Suppressor macrophage treated with lipopolysaccharide for 4 hours (primary cell): ENCODE measurements around the gene KRT83.
A peak's percentile ranks its signal among the peaks of the same experiment; 100 is the strongest.

ENCODE experiments used
- DNase-seq: peaks from one replicate; pipeline ENCODE4 v3.0.0-alpha.2; 2020

Gene KRT83

DNA sequence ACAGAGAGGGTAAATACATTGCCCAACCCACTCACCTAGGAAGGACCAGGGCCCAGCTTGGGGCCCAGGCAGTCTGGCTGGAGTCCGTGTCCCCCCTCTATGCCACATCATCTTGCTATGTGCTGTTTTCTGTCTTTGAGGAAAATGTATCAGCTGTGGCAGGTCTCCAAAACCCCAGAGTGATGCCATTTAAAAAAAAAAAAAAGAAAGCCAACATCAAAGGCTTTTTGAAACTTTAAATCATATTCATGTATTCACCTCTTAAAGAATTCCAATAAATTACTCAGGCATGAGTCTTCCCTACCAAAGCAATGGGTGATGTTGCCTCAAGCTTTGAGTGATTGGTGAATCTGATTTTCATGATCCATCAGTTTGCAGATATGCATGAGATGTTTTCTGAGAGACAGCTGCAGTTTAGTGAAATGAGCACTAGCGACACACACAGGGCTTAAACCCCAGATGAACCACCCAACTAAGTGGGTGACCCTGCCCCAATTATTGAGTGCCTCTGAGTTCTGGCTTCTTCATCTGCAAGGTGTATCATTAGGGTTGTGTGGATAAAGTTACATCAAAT lies 35.9 kb downstream of the KRT83 start:
- no peak for DNase-seq

DNA sequence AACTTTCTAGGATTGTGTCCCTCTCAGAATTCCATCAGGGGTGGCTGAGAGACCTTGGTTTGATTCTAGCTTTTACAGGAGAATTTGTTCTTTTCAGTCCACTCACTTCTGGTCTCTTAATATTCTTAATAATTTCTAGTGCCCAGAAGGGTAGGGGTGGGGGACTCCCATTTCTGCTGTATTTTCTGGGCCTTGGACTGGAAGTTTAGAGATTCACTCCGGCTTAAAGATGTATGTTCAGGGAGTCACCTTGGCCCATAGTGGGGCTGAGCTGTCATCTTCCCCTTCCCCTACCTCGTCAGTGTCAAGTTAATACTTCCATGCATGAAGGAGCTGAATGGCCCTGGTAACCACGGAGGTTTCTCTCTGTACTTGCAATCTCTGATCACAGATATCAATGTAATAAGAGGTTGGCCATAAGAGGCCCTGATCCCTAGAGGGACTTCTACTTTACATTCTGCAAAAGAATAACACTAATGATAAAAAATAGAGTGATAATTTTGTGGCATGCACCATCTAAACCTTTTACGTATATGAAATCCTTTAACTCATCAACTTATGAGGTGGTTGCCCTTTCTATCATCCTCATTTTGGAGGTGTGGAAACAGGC lies 36.5 kb downstream of the KRT83 start:
- no peak for DNase-seq

DNA sequence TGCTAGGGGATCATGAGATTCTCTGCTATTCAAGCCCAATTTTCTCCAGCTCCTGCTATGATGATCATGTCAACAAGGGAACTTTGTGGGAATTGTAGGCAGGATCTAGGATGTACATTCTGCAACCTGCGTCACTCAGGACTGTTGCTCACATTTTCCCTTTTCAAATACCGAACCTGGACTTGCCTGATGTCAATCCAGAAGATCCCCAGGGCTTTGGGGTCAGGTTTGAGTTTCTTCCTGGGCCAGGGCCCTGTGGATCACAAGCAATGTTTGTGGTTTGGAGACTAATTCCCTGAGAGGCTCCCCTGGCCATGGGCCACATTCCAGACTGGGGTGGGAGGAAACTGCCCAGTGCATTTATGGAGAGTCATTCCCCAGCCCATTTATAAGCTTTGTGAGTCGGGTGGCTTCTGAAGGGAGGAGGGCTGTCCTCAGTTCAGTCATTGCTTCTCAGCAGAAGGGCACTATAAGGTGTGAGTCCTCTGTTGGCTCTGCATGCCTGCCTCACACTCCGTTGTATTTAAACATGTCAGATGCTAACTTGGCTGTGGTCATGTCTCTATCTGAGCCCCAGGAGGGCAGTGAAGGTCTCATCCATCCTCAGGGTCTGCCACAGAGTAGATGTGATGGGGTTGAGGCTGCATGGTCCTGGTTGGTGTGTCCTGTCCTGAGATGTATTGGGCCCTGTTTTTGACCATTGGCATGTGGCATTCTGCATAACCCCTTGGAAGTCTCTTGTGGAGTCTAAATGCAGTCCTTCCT lies 40.2 kb downstream of the KRT83 start:
- no peak for DNase-seq

DNA sequence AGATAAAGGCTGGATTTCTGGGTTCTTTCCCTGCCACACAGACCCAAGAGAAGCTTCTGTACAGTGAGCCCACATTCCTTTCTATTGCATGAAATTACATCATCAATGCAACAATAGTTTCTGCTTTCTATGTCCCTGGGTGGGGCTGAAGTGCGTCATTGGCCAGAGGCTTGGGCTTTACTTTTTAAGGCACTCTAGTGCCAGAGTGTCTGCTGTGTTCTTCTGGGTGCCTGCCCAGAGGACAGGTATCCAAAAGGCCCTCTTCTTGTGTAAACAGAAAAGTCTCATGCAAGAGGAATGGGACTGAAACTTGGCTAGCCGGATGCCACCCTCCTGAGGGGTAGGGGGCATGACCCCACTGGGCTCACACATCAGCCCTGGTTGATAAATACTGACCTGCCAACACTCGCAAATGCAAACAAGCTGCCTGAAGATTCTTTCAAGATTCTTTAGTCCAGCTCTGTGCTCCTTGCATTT lies 40.8 kb downstream of the KRT83 start:
- peak; percentile 75 for DNase-seq

DNA sequence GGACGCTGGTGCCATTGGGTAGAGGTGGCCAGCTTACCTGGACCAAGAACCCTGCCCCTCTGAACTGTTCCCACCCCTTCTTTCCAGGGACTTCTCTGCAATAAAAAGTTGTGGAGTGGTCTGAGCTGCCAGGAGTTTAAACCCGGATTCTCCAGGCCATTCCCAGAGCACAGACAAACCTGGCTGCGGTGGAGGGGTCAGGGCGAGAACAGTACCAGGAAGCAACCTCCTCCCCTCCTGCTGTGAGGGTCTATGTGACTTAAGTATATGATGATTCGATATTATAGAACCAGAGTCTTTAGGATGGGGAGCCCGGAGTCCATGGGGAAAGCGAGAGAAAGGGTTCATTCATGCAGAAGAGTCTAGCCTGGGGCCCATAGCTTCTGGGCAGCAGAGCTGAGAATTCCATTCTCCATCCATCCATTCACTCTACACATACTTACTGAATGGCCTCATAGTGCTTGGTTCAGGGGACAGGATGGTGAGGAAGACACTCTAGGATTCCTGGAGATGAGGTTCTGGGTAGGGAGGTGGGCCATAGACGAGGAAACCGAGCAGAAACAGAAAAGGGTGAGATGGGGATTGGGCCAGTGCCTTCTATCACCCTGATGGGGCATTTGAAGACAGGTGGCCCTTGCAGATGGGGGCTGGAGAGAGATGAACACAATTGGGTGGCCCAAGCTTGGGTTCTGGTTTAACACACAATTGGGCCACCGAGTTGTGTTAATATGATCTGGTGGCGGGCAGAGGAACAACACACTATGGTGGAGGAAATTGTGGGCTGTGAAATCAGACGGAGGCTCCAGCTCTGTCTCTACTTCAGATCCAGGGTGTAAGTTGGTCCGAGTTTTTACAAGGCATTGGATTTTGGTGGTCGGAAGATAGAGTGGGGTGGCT lies 41.5 kb downstream of the KRT83 start:
- no peak for DNase-seq

DNA sequence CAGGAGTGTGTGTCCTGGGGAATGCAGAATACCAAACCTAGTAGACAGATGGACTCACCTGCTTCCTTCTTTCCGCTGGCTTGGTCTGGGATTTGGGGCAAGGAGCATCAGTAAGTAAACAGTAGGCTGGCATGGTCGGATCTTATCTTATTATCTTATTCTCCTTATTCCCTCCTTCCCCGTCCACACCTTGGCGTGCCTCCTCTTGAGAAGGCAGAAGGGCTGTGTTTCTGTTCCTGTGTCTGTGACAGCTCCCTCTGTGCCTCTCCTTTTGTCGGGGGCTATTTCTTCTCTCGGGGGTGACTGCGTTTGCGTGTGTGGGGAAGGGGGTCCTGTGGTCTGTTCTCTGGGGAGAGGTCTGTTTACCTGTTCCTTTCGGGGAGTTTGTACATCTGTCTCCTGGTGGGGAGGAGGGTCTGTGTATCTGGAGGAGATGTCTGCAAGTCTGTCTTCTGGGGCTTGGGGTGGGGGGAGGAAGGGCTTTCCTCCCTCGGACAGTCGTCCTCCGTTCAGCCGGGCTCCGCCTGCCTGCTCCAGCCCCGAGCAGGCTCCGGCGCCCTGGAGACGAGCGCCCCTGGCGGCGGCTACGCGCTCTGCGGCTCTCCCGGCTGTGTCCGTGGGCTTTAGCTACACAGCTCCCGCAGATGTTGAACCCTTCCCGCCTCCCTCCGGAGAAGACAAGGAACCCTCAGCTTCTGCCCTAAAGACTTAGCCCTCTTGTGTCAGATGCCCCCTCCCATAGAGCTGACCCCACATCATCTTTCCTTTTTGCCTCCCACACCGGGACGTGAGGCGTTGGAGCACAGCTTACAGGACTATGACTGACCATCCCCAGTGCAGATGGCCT lies 42.4 kb downstream of the KRT83 start:
- peak; percentile 88 for DNase-seq

DNA sequence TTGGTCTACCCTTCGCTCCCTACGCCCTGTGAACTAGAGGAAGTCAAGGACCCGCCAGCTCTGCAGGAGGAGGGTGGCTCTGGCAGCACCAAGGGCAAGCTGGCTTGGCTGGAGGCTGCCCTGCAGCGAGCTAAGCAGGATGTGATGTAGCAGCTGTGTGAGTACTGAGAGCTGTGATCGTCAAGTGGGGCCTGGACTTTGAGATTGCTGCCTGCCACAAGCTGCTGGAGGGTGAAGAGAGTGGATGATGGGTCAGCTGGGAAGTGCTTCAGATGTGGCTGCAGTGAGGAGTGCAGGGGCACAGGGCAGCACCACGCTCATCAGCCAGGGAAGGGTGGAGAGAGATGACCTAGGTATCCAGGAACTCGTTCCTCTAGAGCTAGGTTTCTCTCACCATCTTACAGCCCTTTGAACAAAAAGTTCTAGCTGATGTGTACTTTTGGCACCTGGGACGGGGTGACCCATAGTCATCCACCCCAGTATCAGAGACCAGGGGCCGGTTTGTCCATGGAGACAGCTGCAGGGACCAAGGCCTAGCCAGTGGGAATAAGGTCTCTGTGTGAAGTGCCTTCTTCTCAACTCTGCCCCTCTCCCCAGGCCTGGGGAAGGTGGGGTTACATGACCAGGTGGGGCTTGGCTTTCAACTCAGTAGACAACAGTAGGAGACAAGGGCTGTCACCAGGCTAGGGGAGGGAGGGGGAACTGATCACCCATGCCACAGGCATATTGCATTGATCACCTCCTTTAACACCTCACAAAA lies 43.5 kb downstream of the KRT83 start:
- DNase-seq, result no peak

DNA sequence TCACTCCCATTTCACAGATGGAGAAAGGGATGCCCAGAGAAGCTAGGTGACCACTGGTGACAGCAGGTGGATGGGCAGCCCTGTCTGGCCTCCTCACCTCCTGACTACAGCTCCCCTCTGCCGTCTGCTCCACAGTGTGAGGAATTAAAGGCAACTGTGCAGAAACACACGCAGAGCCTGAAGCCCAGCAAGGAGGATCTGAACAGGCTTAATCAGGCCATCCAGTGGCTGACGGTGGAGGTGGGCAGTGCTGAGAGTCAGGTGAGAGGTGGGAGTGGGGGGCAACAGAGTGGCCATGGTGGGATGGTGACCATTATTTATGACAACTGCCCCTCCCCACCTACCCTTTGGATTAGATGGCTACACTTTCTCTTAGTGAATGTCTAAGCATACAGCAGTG lies 45.5 kb downstream of the KRT83 start:
- DNase-seq, result no peak

DNA sequence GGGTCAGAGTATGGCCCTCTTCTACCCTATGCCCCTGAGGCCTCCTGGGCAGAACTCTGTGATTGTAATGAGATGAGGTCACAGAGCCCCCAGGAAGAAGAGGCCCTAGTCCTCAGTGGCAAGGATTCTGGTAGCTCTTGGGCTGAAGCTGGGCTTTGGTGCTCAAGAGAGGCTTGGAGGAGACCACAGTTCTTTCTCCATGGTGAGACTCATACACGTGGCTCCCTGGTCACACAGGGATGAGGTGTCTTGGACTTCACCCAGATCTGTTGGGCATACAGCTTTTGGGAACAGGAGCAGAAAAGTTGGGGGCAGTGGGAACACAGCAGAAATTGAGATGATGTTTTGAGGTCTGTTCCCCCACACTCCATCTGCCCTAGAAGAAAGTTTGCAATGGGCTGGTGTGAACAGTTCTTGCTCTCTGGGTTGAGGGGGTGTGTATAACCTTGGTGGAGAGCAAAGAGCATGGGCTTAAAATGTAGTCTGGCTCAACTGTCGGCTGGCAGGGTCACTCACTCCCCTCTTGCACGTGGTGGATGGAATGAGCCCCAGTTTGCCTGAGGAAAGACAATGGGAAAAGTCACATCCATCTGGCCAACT lies 46.6 kb downstream of the KRT83 start, which contains the start of gene KRT86:
Gene KRT86, plus strand, starts transcription at position 125 of the 600 bp plus-strand sequence. CDS start 27,272 bp downstream, outside the sequence.
- no peak for DNase-seq

DNA sequence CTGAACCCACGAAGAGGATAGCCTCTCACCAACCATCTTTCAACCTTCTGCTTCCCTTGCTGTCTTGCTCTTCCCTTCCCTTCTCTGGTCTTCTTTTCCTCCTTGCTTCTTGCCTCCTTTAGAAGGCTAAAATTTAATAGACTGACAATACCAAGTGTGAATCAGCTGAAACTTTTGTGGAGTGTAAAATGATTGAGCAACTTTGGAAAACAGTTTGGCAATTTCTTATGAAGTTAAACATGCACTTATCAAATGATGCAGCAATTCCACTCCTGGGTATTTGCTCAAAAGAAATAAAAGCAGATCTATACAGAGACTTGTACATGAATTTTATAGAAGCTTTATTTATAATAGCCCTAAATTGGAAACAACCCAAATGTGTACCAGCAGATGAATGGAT lies 50.0 kb downstream of the KRT83 start:
- peak; percentile 36 for DNase-seq

DNA sequence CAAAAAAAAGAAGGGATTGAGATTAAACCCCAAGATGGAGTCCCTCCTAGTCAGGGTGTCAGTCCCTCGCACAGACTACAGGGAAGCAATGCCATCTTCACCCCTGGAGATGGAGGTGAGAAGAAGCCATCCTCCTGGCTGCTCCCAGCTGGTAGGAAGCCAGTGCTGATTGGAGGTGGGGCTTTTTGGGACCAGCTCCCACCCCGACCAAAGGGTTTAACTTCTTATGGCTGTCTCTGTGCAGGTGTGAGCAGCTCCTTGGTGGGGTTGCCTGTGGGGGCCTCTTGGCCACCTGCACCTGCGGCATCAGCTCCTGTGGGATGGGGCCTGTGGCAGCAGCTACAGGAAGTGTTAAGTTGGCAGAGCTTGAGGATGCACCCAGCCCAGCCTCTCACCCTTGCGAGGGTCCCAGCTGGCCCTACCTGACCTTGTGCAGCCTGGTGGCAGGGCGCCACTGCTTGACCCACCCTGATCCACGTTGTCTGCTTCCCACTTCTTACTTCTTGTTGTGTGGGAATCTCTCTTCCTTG lies 50.6 kb downstream of the KRT83 start:
- no peak for DNase-seq

DNA sequence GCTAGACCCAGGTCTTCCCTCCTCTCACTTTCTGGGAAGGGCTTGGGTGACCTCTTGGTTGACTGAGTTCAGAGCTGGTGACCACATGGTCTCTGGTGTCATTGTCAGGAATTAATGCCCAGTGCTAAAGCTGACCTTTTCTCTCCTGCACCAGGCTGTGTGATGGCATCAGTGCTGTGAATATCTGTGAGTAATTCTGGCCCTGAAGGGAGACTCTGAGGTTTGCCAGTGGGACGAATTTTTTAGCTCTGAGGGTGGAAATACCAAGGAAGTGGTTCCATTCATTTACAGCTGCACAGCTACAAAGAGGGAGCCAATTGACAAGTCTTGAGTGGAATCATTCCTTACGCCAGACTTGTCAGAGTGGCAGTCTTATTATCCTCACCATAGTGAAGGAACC lies 53.0 kb downstream of the KRT83 start:
- DNase-seq, result peak; percentile 37

DNA sequence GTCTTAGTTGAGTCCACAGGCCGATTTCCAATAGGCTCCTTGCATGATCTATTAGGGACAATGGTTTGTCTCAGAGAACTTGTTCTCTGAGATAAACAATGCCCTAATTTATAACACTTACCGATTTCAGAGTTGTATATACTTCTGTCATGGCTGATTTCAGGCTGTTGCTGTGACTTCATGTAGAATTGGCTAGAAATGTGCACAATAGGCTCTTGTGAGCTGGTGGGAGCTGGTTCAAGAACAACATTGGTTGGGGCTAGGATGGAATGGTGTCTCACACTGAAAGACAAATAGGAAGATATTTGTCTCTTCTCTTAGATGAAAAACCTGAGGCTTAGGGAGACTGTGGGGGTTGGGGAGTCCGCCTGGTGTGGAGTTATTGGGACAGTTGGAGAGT lies 53.5 kb downstream of the KRT83 start:
- DNase-seq, result no peak

DNA sequence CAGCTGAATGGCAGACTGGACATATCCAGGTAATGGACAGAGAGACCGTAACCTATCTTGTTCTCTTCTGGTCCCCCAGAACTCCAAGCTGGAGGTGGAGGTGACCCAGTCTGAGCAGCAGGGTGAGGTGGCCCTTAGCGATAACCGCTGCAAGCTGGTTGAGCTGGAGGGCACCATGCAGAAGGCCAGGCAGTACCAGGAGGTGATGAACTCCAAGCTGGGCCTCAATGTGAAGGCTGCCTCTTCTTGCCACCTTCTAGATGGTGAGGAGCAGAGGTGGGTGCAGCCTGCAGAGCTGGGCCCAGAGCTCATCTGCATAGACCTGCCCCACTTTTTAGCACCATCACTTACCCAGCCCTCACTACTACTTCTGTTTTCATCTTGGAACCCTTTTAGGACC lies 53.9 kb downstream of the KRT83 start:
- DNase-seq, result no peak

DNA sequence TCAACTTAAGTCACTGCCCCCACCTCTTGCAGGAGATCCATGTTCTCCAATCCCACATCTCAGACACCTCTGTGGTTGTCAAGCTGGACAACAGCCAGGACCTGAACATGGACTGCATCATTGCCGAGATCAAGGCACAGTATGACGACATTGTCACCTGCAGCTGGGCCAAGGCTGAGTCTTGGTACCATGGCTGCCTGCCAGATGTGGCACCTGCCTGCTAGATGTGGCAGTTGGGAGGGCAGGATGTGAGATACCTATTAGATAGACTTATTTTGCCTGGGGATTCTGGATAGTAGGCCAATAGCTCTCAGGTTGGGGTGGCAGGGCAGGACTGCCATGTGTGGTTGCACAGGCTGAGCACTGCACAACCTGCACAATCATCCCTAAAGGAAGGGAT lies 54.7 kb downstream of the KRT83 start:
- no peak for DNase-seq

DNA sequence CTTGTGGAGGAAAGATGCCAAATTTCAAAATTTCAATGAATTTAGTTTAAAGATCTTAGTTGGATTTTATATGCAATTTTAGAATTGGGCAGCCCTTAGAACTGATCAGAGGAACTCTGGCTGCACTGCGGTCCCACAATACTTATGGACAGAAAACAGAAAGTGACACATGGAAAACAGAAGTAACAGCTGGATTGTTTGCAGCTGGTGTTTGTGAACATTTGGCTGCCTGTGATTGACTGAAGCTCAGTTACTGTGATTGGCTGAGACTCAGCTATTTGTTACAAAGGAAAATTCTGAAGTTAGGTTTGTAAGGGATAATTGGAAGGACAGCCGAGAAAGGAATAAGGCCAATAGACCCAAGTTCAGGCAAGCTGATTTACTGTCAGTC lies 56.8 kb downstream of the KRT83 start:
- no peak for DNase-seq
